Inferior parietal cortex (tissue), 1 donor: ENCODE results near the gene FHDC1.

Experiments used
- DNase-seq: peaks from one replicate; pipeline ENCODE4 v3.0.0-alpha.2; 2016; ENCODE audit errors: extremely low spot score

The FHDC1 gene

GRCh38 chr4:152957437-152958171 lies 21.5 kb downstream of the FHDC1 start:
- no peak for DNase-seq

- DNase-seq = no peak
These were observed 23.0 kb downstream of the FHDC1 start for GRCh38 chr4:152959080-152959479.

DNA sequence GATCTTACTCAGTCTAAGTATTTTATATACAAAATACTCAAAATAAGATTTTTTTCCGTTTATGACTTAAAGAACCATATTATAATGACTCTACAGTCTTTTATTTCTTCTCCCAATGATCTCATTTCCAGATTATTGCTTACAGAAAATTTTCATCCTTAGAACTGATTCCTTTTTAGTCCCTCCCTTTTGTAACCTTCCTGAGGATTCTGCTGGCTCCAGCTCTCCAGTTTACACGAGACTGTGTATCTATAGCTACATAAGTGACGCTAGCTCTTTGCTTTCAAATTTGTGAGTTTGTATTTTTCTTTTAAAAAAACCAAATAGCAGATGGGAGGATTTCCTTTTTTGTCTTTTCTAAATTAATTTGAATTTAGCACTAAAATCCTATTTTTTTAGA lies 24.0 kb downstream of the FHDC1 start:
- no peak for DNase-seq

DNA sequence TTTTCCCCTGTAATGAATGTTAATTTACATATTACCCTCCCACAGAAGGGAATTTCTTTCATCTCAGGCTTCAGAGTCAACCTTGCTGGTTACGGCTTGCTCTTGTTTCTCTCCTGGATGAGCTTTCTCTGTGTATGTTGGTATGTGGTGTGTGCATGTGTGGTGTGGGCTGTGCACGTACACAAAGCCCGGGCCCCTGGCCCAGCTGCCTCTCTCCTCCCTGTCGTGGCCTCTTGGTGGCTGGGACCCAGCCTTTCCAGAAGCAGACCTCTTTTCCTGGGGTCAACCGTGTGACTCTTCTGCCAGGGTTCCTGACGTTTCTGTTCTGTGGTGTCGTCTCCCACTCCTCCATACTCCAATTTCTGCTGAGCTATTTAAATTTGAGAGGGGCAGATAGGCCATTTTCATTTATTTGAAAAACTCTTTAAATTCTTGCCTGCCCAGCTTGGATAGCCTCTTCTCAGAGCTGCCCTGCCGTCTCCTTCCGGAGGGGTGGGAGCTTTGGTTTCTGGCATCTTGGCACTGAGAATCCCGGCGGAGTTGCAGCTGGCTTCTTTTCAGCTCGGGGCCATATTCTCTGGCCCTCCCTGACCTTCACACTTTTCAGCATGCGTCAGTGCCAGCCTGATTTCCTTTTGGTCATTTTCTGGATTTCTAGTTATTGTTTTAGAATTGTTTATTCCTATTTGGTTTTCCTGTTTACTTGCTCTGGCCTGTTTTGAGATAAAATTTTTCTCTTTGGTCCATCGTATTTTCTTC lies 25.1 kb downstream of the FHDC1 start:
- no peak for DNase-seq

- no peak for DNase-seq
These were observed 25.6 kb downstream of the FHDC1 start for GRCh38 chr4:152961773-152962115.

GRCh38 chr4:152962150-152962549 lies 26.0 kb downstream of the FHDC1 start:
- no peak for DNase-seq

DNA sequence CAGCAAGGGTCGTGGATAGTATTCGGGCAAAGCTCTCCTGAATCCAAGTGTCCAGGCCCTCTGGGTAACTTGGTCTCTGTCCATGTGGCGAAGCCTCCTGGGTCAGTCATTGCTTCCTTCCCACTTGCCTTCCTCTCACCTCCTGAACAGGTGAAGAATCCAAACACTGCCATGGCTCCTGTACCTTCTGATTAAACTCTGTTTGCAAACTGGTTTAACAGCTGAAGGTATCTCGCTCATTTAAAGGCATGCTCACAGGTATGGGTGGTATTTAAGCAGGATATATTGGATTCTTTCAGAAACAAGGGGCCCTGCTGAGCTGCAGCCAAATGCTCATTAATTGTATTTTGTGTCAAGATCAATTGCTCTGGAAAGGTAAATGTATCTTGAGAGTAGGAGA lies 28.2 kb downstream of the FHDC1 start:
- DNase-seq = no peak

DNA sequence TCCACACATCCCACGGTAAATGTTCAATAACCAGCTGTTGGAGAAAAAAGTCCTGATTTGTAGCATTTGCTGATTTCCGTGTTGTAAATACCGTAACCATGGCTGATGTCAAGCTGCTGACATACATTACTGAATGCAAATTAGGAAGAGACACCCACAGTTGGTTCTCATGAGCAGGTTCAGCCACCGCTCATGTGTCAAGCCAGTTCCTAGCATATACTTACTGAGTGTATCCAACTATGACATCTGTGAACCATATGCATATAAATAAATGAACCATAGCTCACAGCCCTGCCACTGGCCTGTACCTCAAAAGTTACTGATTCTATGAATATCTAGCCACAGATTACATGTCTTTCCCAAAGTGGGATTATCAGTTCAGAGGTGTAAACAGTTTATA lies 29.5 kb downstream of the FHDC1 start:
- no peak for DNase-seq

- DNase-seq = no peak
These were observed 31.8 kb downstream of the FHDC1 start for GRCh38 chr4:152967907-152968306.

- no peak for DNase-seq
These were observed 32.8 kb downstream of the FHDC1 start for GRCh38 chr4:152968806-152969394.

GRCh38 chr4:152970102-152970820 lies 34.1 kb downstream of the FHDC1 start:
- no peak for DNase-seq

DNA sequence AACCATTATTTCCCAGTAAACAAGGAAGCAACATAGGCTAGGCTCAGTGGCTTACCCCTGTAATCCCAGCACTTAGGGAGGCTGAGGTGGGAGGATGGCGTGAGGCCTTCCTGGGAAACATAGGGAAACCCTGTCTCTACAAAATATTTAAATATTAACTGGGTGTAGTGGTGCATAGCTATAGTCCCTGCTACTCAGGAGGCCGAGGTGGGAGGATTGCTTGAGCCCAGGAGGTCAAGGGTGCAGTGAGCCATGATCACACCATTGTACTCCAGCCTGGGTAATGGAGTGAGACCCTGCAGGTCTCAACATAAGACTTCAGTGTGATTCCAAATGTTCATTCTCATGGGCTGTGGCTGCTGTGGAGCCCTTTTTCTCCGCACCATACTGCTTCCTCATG lies 34.9 kb downstream of the FHDC1 start:
- no peak for DNase-seq

GRCh38 chr4:152972821-152973628 lies 36.9 kb downstream of the FHDC1 start:
- DNase-seq = no peak

DNA sequence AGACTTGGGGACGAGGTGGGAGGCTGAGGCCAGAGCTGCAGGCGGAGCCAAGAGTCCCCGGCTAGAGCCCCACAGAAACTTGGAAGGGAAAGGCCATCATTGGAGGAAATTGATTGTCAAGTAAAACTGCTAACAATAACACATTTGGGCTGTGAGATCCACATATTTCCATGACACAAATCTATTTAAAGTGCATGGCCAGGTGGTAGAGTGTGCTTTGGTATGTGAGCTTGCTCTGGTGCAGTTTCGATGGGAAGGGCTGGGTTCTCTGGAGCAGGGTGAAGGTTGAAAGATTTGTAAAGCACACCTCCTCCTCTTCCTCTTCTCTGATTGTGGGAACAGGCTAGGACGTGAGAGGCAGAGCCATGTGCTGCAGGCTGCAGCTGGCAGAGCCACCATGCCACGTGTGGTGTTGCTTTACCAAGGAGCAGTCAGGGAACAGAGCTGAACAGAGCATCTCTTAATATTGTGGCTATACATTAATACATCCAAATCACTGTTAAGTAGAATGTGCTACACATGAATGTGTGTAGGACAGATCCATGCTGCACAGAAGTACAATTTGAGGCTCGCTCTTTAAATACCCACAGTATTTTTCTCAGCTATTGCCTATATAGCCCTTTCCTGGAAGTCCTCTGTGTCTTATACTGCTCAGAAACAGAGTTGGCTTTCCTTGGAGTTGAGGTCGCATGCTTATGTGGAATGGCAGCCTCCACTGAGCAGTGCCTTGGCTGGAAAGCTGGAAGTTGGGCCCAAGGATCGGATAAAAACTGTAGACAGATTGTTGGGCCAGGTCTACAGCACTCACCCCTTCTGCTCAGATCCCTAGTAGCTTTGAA lies 37.7 kb downstream of the FHDC1 start:
- no peak for DNase-seq

DNA sequence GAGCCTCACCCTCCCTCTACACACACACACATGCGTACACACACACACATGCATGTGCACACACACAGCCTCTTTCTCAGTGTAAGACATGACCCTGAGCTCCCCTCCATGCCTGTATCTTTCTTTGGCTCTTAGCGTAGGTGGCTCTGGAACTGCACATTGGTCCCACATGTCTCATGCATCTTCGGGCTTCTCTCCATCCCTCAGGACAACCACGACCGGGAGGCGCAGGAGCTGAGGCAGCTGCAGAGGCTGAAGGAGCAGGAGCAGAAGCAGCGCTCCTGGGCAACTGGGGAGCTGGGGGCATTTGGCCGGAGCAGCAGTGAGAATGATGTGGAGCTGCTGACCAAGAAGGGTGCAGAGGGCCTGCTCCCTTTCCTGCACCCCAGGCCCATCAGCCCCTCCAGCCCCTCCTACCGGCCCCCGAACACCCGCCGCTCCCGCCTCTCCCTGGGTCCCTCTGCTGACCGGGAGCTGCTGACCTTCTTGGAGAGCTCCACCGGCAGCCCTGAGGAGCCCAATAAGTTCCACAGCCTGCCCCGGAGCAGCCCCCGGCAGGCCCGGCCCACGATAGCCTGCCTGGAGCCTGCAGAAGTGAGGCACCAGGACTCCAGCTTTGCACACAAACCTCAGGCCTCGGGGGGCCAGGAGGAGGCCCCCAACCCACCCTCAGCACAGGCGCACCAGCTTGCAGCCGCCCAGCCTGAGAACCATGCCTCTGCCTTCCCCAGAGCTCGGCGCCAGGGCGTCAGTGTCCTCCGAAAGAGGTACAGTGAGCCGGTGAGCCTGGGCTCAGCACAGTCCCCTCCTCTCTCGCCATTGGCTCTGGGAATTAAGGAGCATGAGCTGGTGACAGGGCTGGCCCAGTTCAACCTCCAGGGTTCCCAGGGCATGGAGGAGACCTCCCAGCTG lies 38.6 kb downstream of the FHDC1 start:
- DNase-seq = no peak

GRCh38 chr4:152975380-152976211 lies 39.5 kb downstream of the FHDC1 start:
- DNase-seq = no peak

DNA sequence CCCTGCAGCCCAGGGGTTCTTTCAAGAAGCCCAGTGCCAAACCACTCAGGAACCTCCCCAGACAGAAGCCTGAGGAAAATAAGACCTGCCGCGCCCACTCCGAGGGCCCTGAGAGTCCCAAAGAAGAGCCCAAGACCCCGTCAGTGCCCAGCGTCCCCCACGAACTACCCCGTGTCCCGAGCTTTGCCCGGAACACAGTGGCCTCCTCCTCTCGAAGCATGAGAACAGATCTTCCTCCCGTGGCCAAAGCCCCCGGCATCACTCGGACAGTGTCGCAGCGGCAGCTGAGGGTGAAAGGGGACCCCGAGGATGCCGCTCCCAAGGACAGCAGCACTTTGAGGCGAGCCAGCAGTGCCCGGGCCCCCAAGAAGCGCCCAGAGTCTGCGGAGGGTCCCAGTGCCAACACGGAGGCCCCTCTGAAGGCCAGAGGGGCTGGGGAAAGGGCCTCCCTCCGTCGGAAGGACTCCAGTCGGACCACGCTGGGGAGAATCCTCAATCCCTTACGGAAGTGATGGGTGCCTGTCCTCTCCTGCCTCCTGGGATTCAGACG lies 40.2 kb downstream of the FHDC1 start:
- DNase-seq = no peak

DNA sequence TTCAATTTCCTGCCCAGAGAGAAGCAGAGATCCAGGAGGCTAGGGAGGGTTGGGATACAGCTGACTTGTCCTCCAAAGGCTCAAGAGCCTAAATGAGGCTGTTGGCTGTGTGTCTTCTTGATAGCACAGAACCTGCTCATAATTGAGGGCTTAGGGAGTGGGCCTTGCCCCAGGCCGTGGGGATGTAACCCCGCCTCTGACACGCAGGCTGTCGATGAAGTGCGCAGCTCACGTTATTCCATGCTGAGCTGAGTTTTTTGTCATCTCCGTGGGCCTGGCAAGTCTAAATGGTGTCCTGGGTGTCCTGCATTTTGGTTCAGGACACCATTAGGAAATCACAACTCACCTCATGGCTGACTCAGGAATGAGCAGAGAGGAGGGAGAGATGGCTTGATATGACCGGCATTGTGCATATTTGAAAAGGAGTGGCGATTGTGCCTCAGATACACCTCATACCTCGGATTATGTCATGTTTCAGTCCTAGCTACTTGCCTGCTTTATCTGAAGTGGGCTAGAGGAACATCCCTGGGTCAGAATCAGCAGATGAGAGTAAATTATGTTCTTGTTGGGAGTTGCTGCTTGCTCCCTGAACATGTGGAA lies 43.7 kb downstream of the FHDC1 start:
- DNase-seq = no peak
